HepG2 (cell line): ENCODE measurements around the gene EPB41L4A. TPM values are rescaled to one million over a fixed set of nuclear protein-coding genes. Genes with fewer than 3 reads are reported as not detected.

ENCODE experiments used
- ATAC-seq: fragments of 200-7000 bp; cut with Tn5 transposase; 3 replicates; pipeline ENCODE4 v1.9.1; 2020; ENCODE audit warnings: mild to moderate bottlenecking, moderate library complexity
- BruUV-seq: library from RNA; stranded (reverse); fragments of 400-500 nt; replicated peaks from 2 replicates; lab custom pipeline; 2021; lab: Mats Ljungman, UMichigan
- CTCF ChIA-PET: fragments of 300-600 bp; formaldehyde crosslinking; extraction: SDS; loops from one replicate; lab custom pipeline; 2021; ENCODE audit warnings: low total read pairs, inconsistent platforms, low intra/inter-chr PET ratio; lab: Yijun Ruan, JAX
- POLR2A ChIA-PET: fragments of 350-600 bp; sonication (Branson Sonifier 250); formaldehyde crosslinking; loops from one replicate; lab custom pipeline; 2020; ENCODE audit warnings: antibody characterized with exemption, inconsistent platforms; lab: Yijun Ruan, JAX
- DNase-seq: peaks from one replicate; pipeline ENCODE4 v3.0.0-alpha.2; 2015; ENCODE audit warnings: low spot score
- FAIRE-seq: peaks from 3 replicates; lab custom pipeline; 2011; peaks lifted over from hg19 to GRCh38; lab: Jason Lieb, UNC
- H2AFZ ChIP-seq: one replicate; pipeline ENCODE4 v1.6.1; 2011; ENCODE audit warnings: low read length, inconsistent platforms
- H3K27ac ChIP-seq: fragments of 300-600 bp; 3 replicates; pipeline ENCODE4 v1.8.0; 2011; ENCODE audit warnings: mixed run types, mild to moderate bottlenecking, mixed read lengths, low read length, inconsistent platforms; ENCODE audit not compliant: insufficient read depth; ENCODE audit errors: extremely low read length
- H3K27me3 ChIP-seq, 2 experiments: fragments of 200-600 bp in 1 of 2; 2 replicates in 1 of 2; 3 replicates in 1 of 2; pipeline versions ENCODE4 v1.6.0 to v1.8.0; 2011; ENCODE audit warnings: low read length in 2 of 2, mild to moderate bottlenecking in 2 of 2, moderate library complexity in 2 of 2, inconsistent platforms in 1 of 2; ENCODE audit not compliant: insufficient read depth in 2 of 2, control insufficient read depth in 1 of 2
- H3K36me3 ChIP-seq, 2 experiments: fragments of 200-600 bp in 1 of 2; replicated peaks in 1 of 2; 2 replicates in 1 of 2; 3 replicates in 1 of 2; pipeline versions ENCODE4 v1.5.1 to v1.8.0; 2011; ENCODE audit warnings: low read length in 2 of 2, inconsistent platforms in 1 of 2; ENCODE audit not compliant: insufficient read depth in 2 of 2, control insufficient read depth in 1 of 2
- H3K4me1 ChIP-seq: 2 replicates; pipeline ENCODE4 v1.5.1; 2012; ENCODE audit warnings: low read length, inconsistent platforms; ENCODE audit not compliant: insufficient read depth
- H3K4me2 ChIP-seq: 2 replicates; pipeline ENCODE4 v1.6.0; 2011; ENCODE audit warnings: low read depth, low read length, inconsistent platforms
- H3K4me3 ChIP-seq, 3 experiments: fragments of 200-600 bp in 1 of 3; sonication (generic), shearing (Covaris generic) in 1 of 3; replicated peaks in 1 of 3; 2 replicates each; pipeline ENCODE4 v1.5.1; 2011 to 2016; ENCODE audit warnings: low read length in 3 of 3, inconsistent platforms in 2 of 3, low read depth in 2 of 3, mild to moderate bottlenecking in 2 of 3, control low read depth in 1 of 3, mixed read lengths in 1 of 3; ENCODE audit not compliant: insufficient read depth in 1 of 3
- H3K79me2 ChIP-seq: one replicate; pipeline ENCODE4 v1.6.1; 2011; ENCODE audit warnings: low read length, inconsistent platforms; ENCODE audit not compliant: insufficient read depth
- H3K9ac ChIP-seq: 2 replicates; pipeline ENCODE4 v1.6.0; 2011; ENCODE audit warnings: mild to moderate bottlenecking, low read depth, low read length, inconsistent platforms; ENCODE audit not compliant: insufficient read depth
- H3K9me3 ChIP-seq: 2 replicates; pipeline ENCODE4 v1.5.1; 2012; ENCODE audit warnings: mild to moderate bottlenecking, low read length
- H4K20me1 ChIP-seq: 2 replicates; pipeline ENCODE4 v1.6.0; 2011; ENCODE audit warnings: inconsistent platforms, mild to moderate bottlenecking, low read length, moderate library complexity; ENCODE audit not compliant: insufficient read depth
- AGO2 ChIP-seq: fragments of 200-400 bp; formaldehyde crosslinking; optimal IDR thresholded peaks from 2 replicates; pipeline ENCODE3; 2017; ENCODE audit warnings: mild to moderate bottlenecking, low read depth, low read length, moderate library complexity
- FOXO1 ChIP-seq: sonication (generic); formaldehyde crosslinking; IDR thresholded peaks from 2 replicates; pipeline ENCODE4 v1.4.0; 2020; ENCODE audit warnings: missing genetic modification reagents
- KLF16 ChIP-seq, 2 experiments: sonication (generic) in 1 of 2; formaldehyde crosslinking in 1 of 2; IDR thresholded peaks; 2 replicates each; pipeline versions ENCODE4 v1.6.1 to v1.8.0; 2016 to 2023; ENCODE audit warnings: missing genetic modification reagents in 2 of 2, missing compliant biosample characterization in 1 of 2
- RERE ChIP-seq: IDR thresholded peaks from 2 replicates; pipeline ENCODE4 v1.6.1; 2016; ENCODE audit warnings: low read depth, missing genetic modification reagents, missing compliant biosample characterization
- STAG1 ChIP-seq: sonication (generic); formaldehyde crosslinking; IDR thresholded peaks from 2 replicates; pipeline ENCODE4 v1.4.0; 2020; ENCODE audit warnings: missing genetic modification reagents
- ZNF562 ChIP-seq: sonication (generic); formaldehyde crosslinking; IDR thresholded peaks from 2 replicates; pipeline ENCODE4 v1.8.0; 2022; ENCODE audit warnings: missing genetic modification reagents, borderline replicate concordance
- ZNF652 ChIP-seq: IDR thresholded peaks from 2 replicates; pipeline ENCODE4 v1.6.1; 2016; ENCODE audit warnings: low read depth, borderline replicate concordance
- ZNF839 ChIP-seq: sonication (generic); formaldehyde crosslinking; IDR thresholded peaks from 2 replicates; pipeline ENCODE4 v1.4.0; 2020; ENCODE audit warnings: missing genetic modification reagents, mild to moderate bottlenecking, borderline replicate concordance
- WGBS: methylation state at CpG from one replicate; pipeline ENCODE4 v1.1.6; 2017; ENCODE audit warnings: low lambda C conversion rate; 5-methylcytosine and 5-hydroxymethylcytosine counted together
- in situ Hi-C: cut with HindIII; loops from 2 replicates; pipeline ENCODE4 v1.10.0; 2017; ENCODE audit warnings: low pct_unique_long_range_greater_than_20kb; ENCODE audit not compliant: extremely low pct_ligation_motif_present
- intact Hi-C: fragments of 100-400 bp; cut with micrococcal nuclease; formaldehyde crosslinking; loops from one replicate; pipeline ENCODE4 v1.10.0; 2022; ENCODE audit not compliant: unreplicated experiment
- polyA plus RNA-seq, 8 experiments: library from polyadenylated mRNA; depleted of rRNA in 3 of 8; stranded (reverse) in 7 of 8; unstranded in 1 of 8; fragments of >200 nt; fragmentation: Illumina TruSeq in 4 of 8; extraction: Trizol in 4 of 8; gene quantifications; 2 replicates each; pipeline versions ENCODE4 v1.2.1 to v1.2.3, GENCODE V29; 2011 to 2016; ENCODE audit warnings: low read depth in 4 of 8, missing spikeins in 1 of 8, mixed read lengths in 1 of 8; ENCODE audit not compliant: insufficient read depth in 1 of 8
- total RNA-seq, 5 experiments: library from RNA; depleted of rRNA; stranded (reverse); fragments of >200 nt; fragmentation: Illumina TruSeq; extraction: Trizol; gene quantifications; 2 replicates each; pipeline ENCODE4 v1.2.3, GENCODE V29; 2016; ENCODE audit warnings: low read depth in 1 of 5
- TF ChIP-seq, protein P1 (sequence below): sonication (generic); formaldehyde crosslinking; IDR thresholded peaks from 2 replicates; pipeline ENCODE4 v1.4.0; 2020; ENCODE audit warnings: missing genetic modification reagents

Gene EPB41L4A
- total and polyA plus RNA-seq, 2 of the 13 experiments (the other 11 are each of a cell fraction or from before 2014, with no cell fraction given) = 0.07 TPM; not detected in 1

GRCh38 chr5:112203229-112203628 lies 215.8 kb downstream of the EPB41L4A start:
- ATAC-seq (no peak), DNase-seq (no peak), FAIRE-seq (no peak)
- no peaks in the 10 kb centered on the region for H3K9me3 ChIP-seq
- no peaks in the 10 kb centered on the region for H3K79me2 ChIP-seq
- in situ Hi-C loops = no loop called here
- peaks cover 2 to 7% of the 10 kb centered on the region in 2 experiments; a peak in 2 of 5 replicates for H3K27me3 ChIP-seq
- intact Hi-C loops = no loop called here
- H3K4me2 ChIP-seq = no peak overlapping the region
- no peak for TF ChIP-seq FOXO1
- TF ChIP-seq ZNF839 (CRISPR knock-in tag) = no peak
- TF ChIP-seq, protein P1, sequence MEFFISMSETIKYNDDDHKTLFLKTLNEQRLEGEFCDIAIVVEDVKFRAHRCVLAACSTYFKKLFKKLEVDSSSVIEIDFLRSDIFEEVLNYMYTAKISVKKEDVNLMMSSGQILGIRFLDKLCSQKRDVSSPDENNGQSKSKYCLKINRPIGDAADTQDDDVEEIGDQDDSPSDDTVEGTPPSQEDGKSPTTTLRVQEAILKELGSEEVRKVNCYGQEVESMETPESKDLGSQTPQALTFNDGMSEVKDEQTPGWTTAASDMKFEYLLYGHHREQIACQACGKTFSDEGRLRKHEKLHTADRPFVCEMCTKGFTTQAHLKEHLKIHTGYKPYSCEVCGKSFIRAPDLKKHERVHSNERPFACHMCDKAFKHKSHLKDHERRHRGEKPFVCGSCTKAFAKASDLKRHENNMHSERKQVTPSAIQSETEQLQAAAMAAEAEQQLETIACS (CRISPR knock-in tag) = no peak
- no peak for TF ChIP-seq RERE (CRISPR knock-in tag)
- TF ChIP-seq STAG1 (CRISPR knock-in tag) = no peak
- no peak for TF ChIP-seq AGO2
- no peak for TF ChIP-seq ZNF652
- no peak for TF ChIP-seq ZNF562 (CRISPR knock-in tag)
- TF ChIP-seq KLF16 (CRISPR knock-in tag; IDR thresholded peaks at IDR 0.05) = no peak
- WGBS = 22% methylated on average over 4 of the region's 4 CpGs
- no peak overlapping the region for H2AFZ ChIP-seq
- CTCF ChIA-PET = no interaction called here
- no peak overlapping the region for H3K27ac ChIP-seq
- no peak overlapping the region for H3K9ac ChIP-seq
- H3K36me3 ChIP-seq = no peaks in the 10 kb centered on the region
- no TSS peak for BruUV-seq
- POLR2A ChIA-PET = no interaction called here
- no peaks in the 10 kb centered on the region for H3K4me1 ChIP-seq
- H4K20me1 ChIP-seq = no peaks in the 10 kb centered on the region
- no peak overlapping the region for H3K4me3 ChIP-seq
